DMS53 (cell line): ENCODE results near the gene DDX6.
A peak's percentile ranks its signal among the peaks of the same experiment; 100 is the strongest.
"Not testable (repeated sequence)": the region's sequence is repeated elsewhere in the genome, so short reads cannot be mapped to it uniquely, and the experiment has no call there.

Source experiments
- DNase-seq: peaks from one replicate; lab custom pipeline; 2025; lab: John Stamatoyannopoulos, UW

Gene DDX6

GRCh38 chr11:118790357-118791110 lies 430 bp downstream of the DDX6 start:
- peak; percentile 77 for DNase-seq

- peak; percentile 60 for DNase-seq
Measured at GRCh38 chr11:118789501-118790356, 1.2 kb downstream of the DDX6 start.

- DNase-seq: no peak
Measured at GRCh38 chr11:118786657-118787056, 4.3 kb downstream of the DDX6 start.

GRCh38 chr11:118785362-118785761 lies 5.6 kb downstream of the DDX6 start:
- no peak for DNase-seq

- DNase-seq: no peak
Measured at GRCh38 chr11:118783724-118784495, 7.1 kb downstream of the DDX6 start.

- DNase-seq: not testable (repeated sequence)
Measured at GRCh38 chr11:118783324-118783723, 7.6 kb downstream of the DDX6 start.

- DNase-seq: no peak
Measured at GRCh38 chr11:118778898-118779297, 12.1 kb downstream of the DDX6 start.

GRCh38 chr11:118774032-118774431 lies 16.9 kb downstream of the DDX6 start:
- no peak for DNase-seq

GRCh38 chr11:118771547-118772288 lies 19.2 kb downstream of the DDX6 start:
- DNase-seq: no peak

- DNase-seq: no peak
Measured at GRCh38 chr11:118768690-118769089, 22.3 kb downstream of the DDX6 start.

- DNase-seq: no peak
Measured at GRCh38 chr11:118766035-118766434, 24.9 kb downstream of the DDX6 start.

GRCh38 chr11:118765095-118765691 lies 25.8 kb downstream of the DDX6 start:
- peak; percentile 39 for DNase-seq

- DNase-seq: no peak
Measured at GRCh38 chr11:118763041-118763440, 27.9 kb downstream of the DDX6 start.

GRCh38 chr11:118761981-118762380 lies 29.0 kb downstream of the DDX6 start:
- not testable (repeated sequence) for DNase-seq

- no peak for DNase-seq
Measured at GRCh38 chr11:118757876-118758399, 33.0 kb downstream of the DDX6 start.

- DNase-seq: no peak
Measured at GRCh38 chr11:118752654-118753053, 38.3 kb downstream of the DDX6 start.

GRCh38 chr11:118749429-118749828 lies 41.5 kb downstream of the DDX6 start:
- DNase-seq: no peak

GRCh38 chr11:118748056-118748455 lies 42.9 kb downstream of the DDX6 start:
- no peak for DNase-seq

GRCh38 chr11:118746988-118747585 lies 43.9 kb downstream of the DDX6 start:
- peak; percentile 19 for DNase-seq

- peak; percentile 11 for DNase-seq
Measured at GRCh38 chr11:118744046-118744445, 46.9 kb downstream of the DDX6 start.

GRCh38 chr11:118742304-118742703 lies 48.7 kb downstream of the DDX6 start:
- DNase-seq: peak; percentile 87
